GM23338 (cell line): ENCODE data around the gene CYP46A1. TPM values are rescaled to one million over a fixed set of nuclear protein-coding genes. Genes with fewer than 3 reads are reported as not detected.

ENCODE experiments used
- ATAC-seq: fragments of 200-7000 bp; cut with Tn5 transposase; 3 replicates; pipeline ENCODE4 v1.9.1; 2020
- DNase-seq: peaks from one replicate; pipeline ENCODE4 v3.0.0-alpha.2; 2015; ENCODE audit warnings: low spot score
- H2AFZ ChIP-seq: fragments of 200-600 bp; sonication (generic); 2 replicates; pipeline ENCODE4 v1.8.0; 2016; ENCODE audit warnings: antibody characterized with exemption, mild to moderate bottlenecking, moderate library complexity
- H3F3A ChIP-seq: fragments of 200-600 bp; sonication (generic); replicated peaks from 2 replicates; pipeline ENCODE4 v1.8.0; 2017; ENCODE audit warnings: antibody characterized with exemption, mixed run types, low read depth
- H3K27ac ChIP-seq: fragments of 200-600 bp; sonication (generic); 2 replicates; pipeline ENCODE4 v1.6.1; 2016; ENCODE audit warnings: low read depth
- H3K27me3 ChIP-seq: fragments of 200-600 bp; sonication (generic); 2 replicates; pipeline ENCODE4 v1.8.0; 2016; ENCODE audit warnings: mild to moderate bottlenecking, mixed run types, moderate library complexity; ENCODE audit not compliant: insufficient read depth
- H3K36me3 ChIP-seq: fragments of 200-600 bp; sonication (generic); 2 replicates; pipeline ENCODE4 v1.8.0; 2016; ENCODE audit warnings: mild to moderate bottlenecking; ENCODE audit not compliant: insufficient read depth
- H3K4me1 ChIP-seq: fragments of 200-600 bp; sonication (generic); 2 replicates; pipeline ENCODE4 v1.8.0; 2016; ENCODE audit warnings: mild to moderate bottlenecking, moderate library complexity; ENCODE audit not compliant: insufficient read depth
- H3K4me2 ChIP-seq: fragments of 200-600 bp; sonication (generic); 2 replicates; pipeline ENCODE4 v1.7.1; 2017; ENCODE audit warnings: mixed run types
- H3K4me3 ChIP-seq: fragments of 200-600 bp; sonication (generic); 2 replicates; pipeline ENCODE4 v1.6.1; 2016; ENCODE audit warnings: mixed run types
- H3K79me2 ChIP-seq: fragments of 200-600 bp; sonication (generic); replicated peaks from 2 replicates; pipeline ENCODE4 v1.8.0; 2017; ENCODE audit warnings: mild to moderate bottlenecking; ENCODE audit not compliant: insufficient read depth
- H3K9me2 ChIP-seq: fragments of 200-600 bp; sonication (generic); 2 replicates; pipeline ENCODE4 v1.8.0; 2017; ENCODE audit not compliant: insufficient read depth
- H4K20me1 ChIP-seq: fragments of 200-600 bp; sonication (generic); replicated peaks from 2 replicates; pipeline ENCODE4 v1.8.0; 2017; ENCODE audit warnings: mild to moderate bottlenecking; ENCODE audit not compliant: insufficient read depth
- H3K27ac Mint-ChIP-seq: 2 replicates; pipeline ENCODE4 v1.8.0; 2020; ENCODE audit warnings: inconsistent platforms, mild to moderate bottlenecking, moderate library complexity, mixed read lengths
- H3K27me3 Mint-ChIP-seq: 3 replicates; pipeline ENCODE4 v1.8.0; 2022; ENCODE audit warnings: low read depth, mild to moderate bottlenecking, moderate library complexity, mixed read lengths, inconsistent platforms; ENCODE audit not compliant: insufficient read depth, poor library complexity
- H3K36me3 Mint-ChIP-seq: 3 replicates; pipeline ENCODE4 v1.8.0; 2021; ENCODE audit warnings: low read depth, mild to moderate bottlenecking, inconsistent platforms, moderate library complexity, mixed read lengths
- H3K4me1 Mint-ChIP-seq: 3 replicates; pipeline ENCODE4 v1.8.0; 2020; ENCODE audit warnings: mild to moderate bottlenecking, inconsistent platforms, mixed read lengths
- H3K4me3 Mint-ChIP-seq: 3 replicates; pipeline ENCODE4 v1.8.0; 2021; ENCODE audit warnings: moderate library complexity, mild to moderate bottlenecking, inconsistent platforms, mixed read lengths
- H3K9me3 Mint-ChIP-seq: 3 replicates; pipeline ENCODE4 v1.8.0; 2020; ENCODE audit warnings: moderate library complexity, mild to moderate bottlenecking, inconsistent platforms, mixed read lengths
- POLR2AphosphoS5 ChIP-seq: IDR thresholded peaks from 2 replicates; pipeline ENCODE4 v1.6.1; 2016; ENCODE audit warnings: antibody characterized with exemption, low read depth
- ZNF114 ChIP-seq: fragments of 250-450 bp; sonication (Bioruptor Pico); IDR thresholded peaks from 2 replicates; pipeline ENCODE4 v1.5.0; 2020; ENCODE audit warnings: mild to moderate bottlenecking, moderate library complexity
- ZNF462 ChIP-seq: fragments of 250-450 bp; sonication (Bioruptor Pico); IDR thresholded peaks from 2 replicates; pipeline ENCODE4 v1.5.0; 2020; ENCODE audit warnings: mild to moderate bottlenecking, moderate library complexity
- polyA plus RNA-seq: library from polyadenylated mRNA; unstranded; fragments of >200 nt; fragmentation: Nextera tagmentation; extraction: Ambion mirVana; gene quantifications from 2 replicates; pipeline ENCODE4 v1.2.1, GENCODE V29; 2016
- total RNA-seq: library from RNA; depleted of rRNA; stranded (reverse); fragments of >200 nt; shearing (Covaris generic); gene quantifications from 2 replicates; pipeline ENCODE4 v1.2.3, GENCODE V29; 2014
- TF ChIP-seq, protein P1 (sequence below), 2 experiments: fragments of 200-600 bp in 1 of 2; sonication (generic) in 1 of 2; conservative IDR thresholded peaks; 2 replicates each; pipeline versions ENCODE4 v1.5.1 to v1.6.1; 2016 to 2017; ENCODE audit warnings: antibody characterized with exemption in 2 of 2, low read depth in 2 of 2, mild to moderate bottlenecking in 2 of 2, moderate library complexity in 1 of 2

Gene CYP46A1
- total and polyA plus RNA-seq, 2 experiments from 2014 or later, result 0.59 to 0.66 TPM

DNA sequence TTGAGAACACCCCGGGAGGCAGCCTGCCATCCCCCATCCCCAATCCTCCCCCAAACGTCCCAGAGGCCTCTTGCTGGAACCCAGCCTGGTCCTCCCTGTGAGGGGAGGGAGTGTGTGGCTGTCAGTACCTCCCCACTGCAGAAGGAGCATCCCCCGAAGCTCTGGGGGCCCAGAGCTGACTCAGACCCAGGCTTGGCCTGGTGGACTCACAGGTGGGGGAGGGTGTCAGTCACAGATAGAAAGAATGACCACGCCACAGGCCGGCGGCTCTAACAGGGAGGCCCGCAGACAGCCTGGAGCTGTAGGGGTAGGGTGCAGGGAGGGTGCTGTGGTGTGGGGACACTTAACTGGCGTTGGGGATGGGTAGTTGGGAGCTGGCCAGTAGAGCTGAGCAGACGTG is 33.9 kb upstream of the CYP46A1 start:
- H3K9me3 Mint-ChIP-seq, result no peaks in the 10 kb centered on the region

DNA sequence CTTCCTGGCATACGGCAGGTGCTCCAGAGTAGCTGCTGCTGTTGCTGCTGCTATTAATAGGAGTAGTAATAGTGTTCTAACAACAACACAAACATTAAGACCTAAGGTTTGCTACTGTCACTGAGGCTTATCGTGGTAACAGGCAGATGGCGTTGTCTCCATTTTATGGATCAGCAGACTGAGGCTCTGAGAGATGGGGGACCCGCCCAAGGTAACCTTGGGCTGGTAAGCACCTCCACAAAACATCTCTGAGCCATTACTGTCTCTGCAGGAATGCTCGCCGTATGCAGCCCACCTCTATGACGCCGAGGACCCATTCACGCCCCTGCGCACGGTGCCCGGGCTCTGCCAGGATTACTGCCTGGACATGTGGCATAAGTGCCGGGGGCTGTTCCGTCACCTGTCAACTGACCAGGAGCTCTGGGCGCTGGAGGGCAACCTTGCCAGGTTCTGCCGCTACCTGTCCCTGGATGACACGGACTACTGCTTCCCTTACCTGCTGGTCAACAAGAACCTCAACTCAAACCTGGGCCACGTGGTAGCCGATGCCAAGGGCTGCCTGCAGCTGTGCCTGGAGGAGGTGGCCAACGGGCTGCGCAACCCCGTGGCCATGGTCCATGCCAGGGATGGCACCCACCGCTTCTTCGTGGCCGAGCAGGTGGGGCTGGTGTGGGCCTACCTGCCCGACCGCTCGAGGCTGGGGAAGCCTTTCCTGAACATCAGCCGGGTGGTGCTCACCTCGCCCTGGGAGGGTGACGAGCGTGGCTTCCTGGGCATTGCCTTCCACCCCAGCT is 31.9 kb upstream of the CYP46A1 start:
- ATAC-seq, result no peak

More for the DNA sequence above, 33.9 kb upstream of the CYP46A1 start:
- ATAC-seq, result no peak
- Mint-ChIP-seq H3K4me3 (no peak overlapping the region), H3K4me1 (peaks cover 3% of the 10 kb centered on the region; the same call in 2 of the 3 replicates), H3K27ac (no peak overlapping the region), H3K27me3 (peaks cover 22% of the 10 kb centered on the region), H3K36me3 (no peaks in the 10 kb centered on the region)
- TF ChIP-seq, protein P1, sequence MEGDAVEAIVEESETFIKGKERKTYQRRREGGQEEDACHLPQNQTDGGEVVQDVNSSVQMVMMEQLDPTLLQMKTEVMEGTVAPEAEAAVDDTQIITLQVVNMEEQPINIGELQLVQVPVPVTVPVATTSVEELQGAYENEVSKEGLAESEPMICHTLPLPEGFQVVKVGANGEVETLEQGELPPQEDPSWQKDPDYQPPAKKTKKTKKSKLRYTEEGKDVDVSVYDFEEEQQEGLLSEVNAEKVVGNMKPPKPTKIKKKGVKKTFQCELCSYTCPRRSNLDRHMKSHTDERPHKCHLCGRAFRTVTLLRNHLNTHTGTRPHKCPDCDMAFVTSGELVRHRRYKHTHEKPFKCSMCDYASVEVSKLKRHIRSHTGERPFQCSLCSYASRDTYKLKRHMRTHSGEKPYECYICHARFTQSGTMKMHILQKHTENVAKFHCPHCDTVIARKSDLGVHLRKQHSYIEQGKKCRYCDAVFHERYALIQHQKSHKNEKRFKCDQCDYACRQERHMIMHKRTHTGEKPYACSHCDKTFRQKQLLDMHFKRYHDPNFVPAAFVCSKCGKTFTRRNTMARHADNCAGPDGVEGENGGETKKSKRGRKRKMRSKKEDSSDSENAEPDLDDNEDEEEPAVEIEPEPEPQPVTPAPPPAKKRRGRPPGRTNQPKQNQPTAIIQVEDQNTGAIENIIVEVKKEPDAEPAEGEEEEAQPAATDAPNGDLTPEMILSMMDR (conservative IDR thresholded peaks at IDR 0.05; ENCODE audit: low read depth in 2 of 2), result no peak
- TF ChIP-seq ZNF114, result no peak
- TF ChIP-seq POLR2AphosphoS5, result no peak
- H3K4me3 ChIP-seq, result no peak overlapping the region
- no peak for DNase-seq
- no peaks in the 10 kb centered on the region for H3K36me3 ChIP-seq
- H3K27me3 ChIP-seq, result peaks cover 11% of the 10 kb centered on the region
- H3K4me1 ChIP-seq, result peaks cover 3% of the 10 kb centered on the region; the same call in 1 of the 2 replicates
- H3K27ac ChIP-seq, result no peak overlapping the region
- no peaks in the 10 kb centered on the region for H3F3A ChIP-seq
- H3K79me2 ChIP-seq, result no peaks in the 10 kb centered on the region
- H3K4me2 ChIP-seq, result no peak overlapping the region
- H3K9me2 ChIP-seq, result no peaks in the 10 kb centered on the region
- no peak overlapping the region for H2AFZ ChIP-seq
- H4K20me1 ChIP-seq, result no peaks in the 10 kb centered on the region

More for the DNA sequence above, 31.9 kb upstream of the CYP46A1 start:
- Histone ChIP-seq H4K20me1 (no peaks in the 10 kb centered on the region), H3K27ac (no peak overlapping the region), H3K4me1 (no peaks in the 10 kb centered on the region), H2AFZ (no peak overlapping the region), H3K9me2 (no peaks in the 10 kb centered on the region), H3K4me2 (no peak overlapping the region), H3K79me2 (no peaks in the 10 kb centered on the region), H3F3A (no peaks in the 10 kb centered on the region), H3K4me3 (no peak overlapping the region), H3K27me3 (0 out of 2 replicates have a peak, but pooled peaks cover 3% of the 10 kb centered on the region), H3K36me3 (no peaks in the 10 kb centered on the region)
- Mint-ChIP-seq H3K4me1 (no peaks in the 10 kb centered on the region; the same call in 2 of the 3 replicates), H3K27ac (no peak overlapping the region), H3K36me3 (no peaks in the 10 kb centered on the region), H3K4me3 (no peak overlapping the region), H3K9me3 (no peaks in the 10 kb centered on the region), H3K27me3 (peaks cover 11% of the 10 kb centered on the region)
- DNase-seq, result no peak
- no peak for TF ChIP-seq ZNF462 (CRISPR knock-in tag)
